Stimulated activated CD4-positive, alpha-beta T cell treated with anti-CD3 and anti-CD28 coated beads, Interleukin-1b, Interleukin-23, amount 100 ng/mL, for 4 hours (primary cell): Measurements from ENCODE around the gene KCNC4.

Experiments
- DNase-seq, 2 donors: peaks; one replicate each; pipeline ENCODE4 v3.0.0-alpha.2; 2020; ENCODE audit warnings: low read depth in 2 of 2

KCNC4 gene

DNA sequence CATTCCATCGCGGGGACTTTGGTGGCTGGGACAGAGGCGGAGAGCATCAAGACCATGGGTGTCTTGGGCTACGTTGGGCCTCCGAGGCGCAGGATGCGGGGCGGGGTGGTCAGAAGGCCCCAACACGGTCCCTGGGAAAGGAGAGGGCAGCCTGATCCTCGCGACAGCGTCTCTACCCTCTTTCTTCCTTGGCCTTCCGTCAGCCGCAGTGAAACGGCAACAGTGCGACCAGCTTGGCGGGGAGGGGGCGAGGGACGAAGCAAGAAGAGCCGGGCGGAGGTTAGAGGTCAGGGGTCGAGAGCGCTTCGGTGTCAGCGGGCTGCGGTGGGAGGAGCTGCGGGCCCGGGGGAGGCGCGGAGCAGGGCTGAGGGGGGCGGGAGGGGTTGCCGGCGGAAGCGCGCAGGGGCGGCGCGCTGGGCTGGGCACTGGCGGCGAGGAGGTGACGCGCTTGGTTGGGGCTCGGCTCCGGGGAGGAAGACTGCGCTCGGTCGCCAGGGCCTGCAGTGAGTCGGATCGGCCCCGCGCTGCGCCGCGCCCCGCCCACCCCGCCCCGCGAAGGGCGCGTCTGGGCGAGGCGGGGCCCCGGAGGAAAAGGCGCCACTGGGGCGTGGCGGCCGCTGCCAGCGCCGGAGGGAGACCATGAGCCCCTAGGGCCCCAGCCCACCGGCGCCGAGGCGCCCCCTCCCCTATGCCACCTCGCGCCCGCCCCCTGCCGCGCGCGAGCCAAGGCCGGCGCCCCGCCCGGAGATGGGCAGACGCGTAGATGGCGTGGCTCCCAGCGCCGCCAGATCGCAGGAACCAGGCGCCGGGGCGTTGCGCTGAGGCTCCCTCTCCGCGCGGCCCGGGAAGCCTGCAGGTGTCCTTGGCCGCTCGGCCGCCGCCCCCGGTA is at the start of gene KCNC4:
KCNC4 (plus strand) TSS at position 600 of the 889 bp plus-strand sequence. CDS start 1,186 bp downstream, outside the sequence.
- DNase-seq: peak; percentile 84 to 88

DNA sequence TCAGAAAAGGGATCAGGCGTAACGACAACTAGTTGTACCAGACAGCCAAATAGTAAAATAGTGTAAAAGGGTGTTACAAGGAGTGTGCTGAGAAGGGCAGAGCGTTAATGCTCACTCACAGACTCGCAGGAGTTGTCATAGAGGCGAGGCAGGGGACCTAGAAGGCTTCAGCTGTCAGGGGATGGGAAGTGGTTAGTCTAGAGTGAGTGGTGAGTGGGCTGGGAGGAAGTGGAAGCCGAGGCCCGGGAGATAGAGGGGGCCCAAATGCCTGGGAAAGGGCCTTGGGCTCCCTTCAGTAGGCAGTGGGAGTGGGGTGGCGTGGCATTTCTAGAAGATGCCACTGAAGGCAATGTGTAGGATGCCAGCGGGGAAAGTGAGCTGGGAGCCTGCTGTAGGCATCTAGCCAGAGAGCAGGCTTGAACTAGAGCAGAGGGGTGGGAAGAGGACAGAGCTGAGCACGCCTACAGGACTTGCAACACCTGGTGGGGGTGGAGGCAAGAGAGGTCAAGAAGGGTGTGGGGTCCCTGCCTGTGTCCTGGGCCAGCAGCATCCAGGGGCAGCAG is 49.5 kb upstream of the KCNC4 start:
- DNase-seq: no peak

DNA sequence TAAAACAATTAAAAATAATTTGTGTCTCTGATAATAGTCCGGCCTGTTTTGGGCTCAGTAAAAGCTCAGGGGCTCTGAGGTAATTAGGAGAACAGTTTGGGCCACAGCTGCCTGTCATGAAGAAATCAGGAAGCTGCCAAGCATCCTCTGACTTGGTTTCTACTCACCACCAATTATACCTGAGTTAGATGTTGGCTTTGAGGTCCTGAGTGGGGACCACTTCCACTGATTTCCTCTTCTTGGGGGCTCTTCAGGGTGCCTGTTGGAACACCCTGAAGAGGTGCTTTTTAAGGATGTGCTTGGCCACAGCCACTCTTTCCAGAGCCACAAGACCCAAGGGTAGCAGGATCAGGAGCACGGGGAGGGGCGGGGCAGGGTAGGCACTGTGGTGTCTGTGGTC is 48.9 kb upstream of the KCNC4 start:
- DNase-seq: no peak

DNA sequence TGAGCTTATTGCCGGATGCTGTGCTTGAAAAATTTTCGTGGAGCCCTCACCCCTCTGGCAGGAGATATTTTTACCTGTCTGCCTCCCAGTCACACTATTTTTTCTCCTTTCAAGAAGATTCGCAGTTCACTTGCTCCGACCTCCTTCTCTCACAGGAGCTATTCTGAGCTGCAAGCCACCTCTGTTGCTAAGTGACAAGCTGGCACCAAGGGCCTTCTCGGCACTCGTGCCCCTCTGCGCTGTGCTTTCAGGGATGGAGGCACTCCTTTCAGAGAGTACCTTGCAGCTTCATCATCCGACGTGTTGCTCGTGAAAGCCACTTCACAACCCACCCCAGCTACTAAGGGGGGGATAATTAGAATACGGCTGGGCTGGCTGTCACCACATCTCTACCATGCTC is 48.3 kb upstream of the KCNC4 start:
- no peak for DNase-seq

DNA sequence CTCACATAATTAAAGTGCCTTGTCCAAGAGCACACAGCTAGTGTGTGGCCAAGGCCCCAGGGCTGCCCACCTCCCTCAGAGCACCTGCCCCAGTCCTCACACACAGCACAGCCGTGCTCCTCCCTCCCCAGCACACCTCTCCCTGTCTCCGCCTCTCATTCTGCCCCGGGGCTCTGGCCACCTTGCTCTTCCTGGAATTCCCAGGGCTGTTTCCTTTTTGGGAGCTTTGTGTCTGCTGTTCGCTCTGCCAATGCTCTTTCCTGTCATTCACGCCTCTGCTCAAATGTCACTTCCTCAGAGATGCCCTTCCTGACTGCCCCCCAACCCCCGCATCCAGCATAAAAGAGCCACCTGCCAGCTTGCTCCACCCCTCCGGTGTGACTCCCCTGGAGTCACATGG is 46.5 kb upstream of the KCNC4 start:
- DNase-seq: no peak

DNA sequence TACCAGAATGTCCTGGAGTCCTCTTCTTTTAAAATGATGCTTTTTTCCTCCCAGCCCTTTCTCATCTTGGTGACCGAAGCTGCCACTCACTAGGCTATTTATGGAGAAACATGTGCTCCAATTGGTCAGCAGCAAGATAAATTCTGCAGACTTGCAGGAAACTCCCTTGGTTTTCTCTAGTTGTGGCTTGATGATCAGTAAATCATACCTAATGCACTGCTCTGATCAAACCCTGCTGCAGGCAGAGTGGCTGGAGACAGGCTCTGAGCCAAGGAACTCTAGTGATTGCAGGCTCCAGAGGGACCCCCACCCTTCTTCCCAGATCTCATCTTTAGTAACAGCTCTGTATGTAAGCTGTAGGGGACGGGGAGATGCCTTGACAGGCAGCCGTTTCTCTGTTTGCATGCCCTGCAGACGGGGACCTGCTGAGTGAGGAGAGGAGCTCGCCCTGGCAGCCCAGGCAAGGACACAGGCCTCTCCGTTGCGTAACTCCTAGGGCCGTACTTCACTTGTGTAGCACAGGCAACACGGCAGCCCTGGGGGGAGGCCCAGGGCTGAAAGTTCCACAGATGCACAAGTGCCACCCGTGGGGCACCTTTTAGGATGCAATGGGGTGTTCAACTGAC is 45.3 kb upstream of the KCNC4 start:
- DNase-seq: no peak

DNA sequence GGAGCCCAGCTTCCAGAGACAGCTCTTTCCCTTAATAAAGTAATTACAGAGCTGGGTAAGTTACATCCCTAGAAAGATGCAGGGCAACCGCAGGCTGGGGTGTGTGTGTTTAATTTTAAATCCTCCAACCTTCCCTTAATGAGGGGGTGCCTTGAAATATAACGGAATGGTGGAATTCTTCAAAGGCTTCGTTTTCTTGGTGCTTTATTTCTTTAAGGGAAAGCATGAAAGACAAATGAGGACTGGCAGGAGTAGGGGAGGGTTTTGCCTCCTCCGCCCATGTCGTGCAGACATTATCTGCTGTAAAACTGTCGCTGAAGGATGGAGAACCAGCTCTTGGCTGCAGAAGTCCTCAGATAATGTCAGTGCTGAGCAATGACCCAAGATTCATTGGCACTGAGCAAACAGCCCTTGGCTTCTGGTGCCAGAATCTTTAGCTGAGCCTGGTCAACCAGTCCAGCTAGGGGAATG is 44.3 kb upstream of the KCNC4 start:
- no peak for DNase-seq

DNA sequence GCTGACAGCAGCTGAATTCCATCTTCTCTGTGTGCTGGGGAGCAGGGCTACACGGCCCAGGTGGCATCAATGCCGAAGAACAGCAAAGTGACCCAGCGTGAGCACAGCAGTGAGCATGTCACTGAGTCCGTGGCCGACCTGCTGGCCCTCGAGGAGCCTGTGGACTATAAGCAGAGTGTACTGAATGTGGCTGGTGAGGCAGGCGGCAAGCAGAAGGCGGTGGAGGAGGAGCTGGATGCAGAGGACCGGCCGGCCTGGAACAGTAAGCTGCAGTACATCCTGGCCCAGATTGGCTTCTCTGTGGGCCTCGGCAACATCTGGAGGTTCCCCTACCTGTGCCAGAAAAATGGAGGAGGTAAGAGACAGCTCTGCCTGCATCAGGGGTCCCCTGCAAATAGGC is 43.3 kb upstream of the KCNC4 start:
- no peak for DNase-seq

DNA sequence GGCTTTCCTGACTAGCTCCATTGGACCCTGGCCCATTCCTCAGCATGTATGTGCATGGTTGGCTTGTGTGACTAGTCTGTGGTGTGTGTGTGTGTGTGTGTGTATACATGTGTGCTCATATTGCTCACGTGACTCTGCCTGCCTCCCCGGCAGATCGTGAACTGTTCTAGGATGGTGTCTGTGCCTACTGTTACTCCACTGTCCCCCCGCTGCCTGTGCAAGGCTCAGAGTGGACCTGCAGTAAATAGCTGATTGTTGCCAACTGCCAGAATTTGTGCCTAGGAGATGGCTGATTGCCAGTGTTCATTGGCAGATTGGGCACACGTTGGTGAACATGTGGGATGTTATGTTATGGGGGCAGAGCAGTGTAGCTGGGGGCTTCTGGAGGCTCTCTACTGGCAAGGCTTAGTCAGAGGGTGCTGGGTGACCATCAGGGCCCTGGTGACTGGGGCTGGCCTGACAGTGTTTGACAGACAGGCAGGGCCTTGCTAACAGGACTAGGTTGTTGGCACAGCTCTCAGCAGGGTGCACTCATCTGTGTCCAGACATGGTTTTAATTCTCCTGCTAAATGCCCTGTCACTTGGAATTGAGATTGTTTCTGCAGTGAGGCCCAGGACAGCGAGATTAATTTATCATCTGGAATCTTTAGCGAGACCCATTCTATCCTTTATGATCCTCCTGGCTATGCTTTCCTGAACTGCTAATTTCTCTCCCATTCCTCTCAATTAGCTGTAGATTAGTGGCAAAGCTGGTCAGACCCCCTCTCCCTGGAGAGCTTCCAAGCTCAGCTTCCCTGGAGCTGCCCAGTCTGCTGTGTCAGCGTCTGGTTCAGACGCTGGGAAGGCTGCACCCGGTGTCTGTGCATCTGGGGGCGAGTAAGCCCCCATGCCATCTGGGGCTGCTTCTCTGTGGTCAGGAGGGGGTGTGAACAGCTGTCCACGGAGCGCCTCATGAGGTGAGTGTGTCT is 39.1 kb upstream of the KCNC4 start:
- no peak for DNase-seq

DNA sequence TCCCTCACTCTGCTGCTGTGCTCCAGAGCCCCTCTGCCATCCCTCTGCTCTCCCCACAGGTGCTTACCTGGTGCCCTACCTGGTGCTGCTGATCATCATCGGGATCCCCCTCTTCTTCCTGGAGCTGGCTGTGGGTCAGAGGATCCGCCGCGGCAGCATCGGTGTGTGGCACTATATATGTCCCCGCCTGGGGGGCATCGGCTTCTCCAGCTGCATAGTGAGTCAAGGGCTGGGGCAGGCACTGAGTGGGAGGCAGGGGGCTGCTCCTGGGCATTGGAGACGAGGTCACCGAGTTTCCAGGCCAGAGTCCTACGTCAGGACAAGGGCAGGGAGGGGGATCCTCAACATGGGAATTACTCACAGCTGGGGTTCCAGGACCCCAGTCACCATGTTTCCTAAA is 38.1 kb upstream of the KCNC4 start:
- no peak for DNase-seq

DNA sequence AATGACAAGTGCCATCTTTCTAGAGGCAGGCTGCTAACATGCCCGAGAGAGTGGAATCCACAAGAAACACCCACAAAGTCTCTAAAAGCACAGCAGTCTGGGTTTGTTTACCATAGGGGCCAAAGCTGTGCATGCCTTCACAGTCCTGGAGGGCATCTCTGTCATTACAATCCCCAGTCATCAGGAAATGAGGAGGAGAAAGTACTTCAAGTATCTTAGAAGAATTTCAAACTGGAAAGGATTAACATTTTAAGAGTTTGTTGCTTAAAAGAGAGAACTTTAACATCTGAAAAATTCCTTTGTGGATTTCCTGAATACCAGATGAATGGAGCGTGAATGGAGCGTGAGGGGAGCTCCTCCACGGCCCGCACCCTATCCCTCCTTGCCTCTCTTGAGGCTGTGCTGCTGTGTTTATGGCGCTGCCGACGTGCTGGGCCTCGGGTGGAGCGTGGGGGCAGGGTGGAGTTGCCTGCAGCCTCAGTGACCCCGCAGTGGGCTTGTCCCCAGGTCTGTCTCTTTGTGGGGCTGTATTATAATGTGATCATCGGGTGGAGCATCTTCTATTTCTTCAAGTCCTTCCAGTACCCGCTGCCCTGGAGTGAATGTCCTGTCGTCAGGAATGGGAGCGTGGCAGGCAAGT is 36.5 kb upstream of the KCNC4 start:
- no peak for DNase-seq

DNA sequence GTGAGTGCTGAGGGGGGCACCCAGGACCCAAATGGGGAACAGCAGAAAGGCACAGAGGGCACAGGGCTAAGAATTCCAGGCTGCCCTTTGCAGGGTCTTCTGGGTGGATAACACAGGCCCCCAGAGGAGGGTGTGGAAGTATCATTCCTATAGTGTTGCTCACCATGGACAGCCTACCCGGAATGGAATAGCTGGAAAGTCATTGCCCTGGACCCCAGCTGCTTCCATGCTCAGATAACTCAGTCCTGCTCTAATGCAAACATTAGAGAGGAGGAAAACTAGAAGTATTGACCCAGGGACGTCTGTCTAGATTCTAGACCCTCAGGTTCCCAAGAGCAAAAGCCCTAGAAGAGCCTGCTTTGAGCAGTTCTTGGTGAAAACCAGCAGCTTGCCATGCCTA is 35.2 kb upstream of the KCNC4 start:
- DNase-seq: no peak

DNA sequence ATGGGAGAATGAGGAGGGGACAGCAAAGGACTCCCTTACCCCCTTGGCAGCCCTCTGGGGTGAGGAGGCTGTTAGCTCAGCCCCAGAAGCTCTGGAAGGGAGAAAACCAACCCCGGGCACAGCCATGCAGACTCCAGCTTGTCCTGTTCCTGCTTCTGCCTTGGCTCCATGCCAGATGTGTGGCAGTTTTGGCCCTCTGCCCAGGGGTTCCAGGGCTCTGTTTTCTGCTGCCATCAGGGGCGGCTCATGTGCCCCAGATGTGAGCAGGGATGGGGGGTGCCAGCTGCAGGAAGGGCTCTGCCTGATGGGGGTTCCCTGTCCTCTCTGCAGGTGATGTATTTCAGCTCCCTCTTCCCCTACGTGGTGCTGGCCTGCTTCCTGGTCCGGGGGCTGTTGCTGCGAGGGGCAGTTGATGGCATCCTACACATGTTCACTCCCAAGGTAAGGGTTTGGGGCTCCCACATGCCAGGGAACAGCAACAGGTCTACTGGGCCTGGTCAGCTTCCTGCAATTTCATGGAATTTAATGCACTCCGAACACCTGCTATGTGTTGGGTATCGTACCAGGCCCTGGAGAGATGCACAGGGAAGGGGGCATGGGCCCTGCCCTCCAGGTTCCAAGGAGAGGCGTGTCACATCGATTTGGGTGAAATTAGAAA is 33.7 kb upstream of the KCNC4 start:
- no peak for DNase-seq

DNA sequence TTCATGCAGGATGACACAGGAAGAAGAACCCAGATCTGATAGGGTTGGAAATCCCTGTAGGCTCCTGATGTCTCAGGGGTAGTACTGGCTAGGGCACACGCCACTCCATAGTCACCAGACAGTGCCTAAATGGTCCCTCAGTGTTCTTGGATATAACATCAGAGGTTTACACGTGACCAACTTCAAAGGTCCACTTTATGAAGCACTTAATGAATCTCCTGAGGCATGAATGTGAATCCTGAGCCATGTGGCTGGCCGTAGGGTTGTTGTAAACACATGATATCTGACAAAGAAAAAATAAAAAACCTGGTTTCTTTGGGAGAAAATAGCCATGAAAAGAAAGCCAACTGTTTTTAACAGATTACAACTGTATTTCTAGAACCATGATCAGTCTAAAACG is 32.3 kb upstream of the KCNC4 start:
- DNase-seq: no peak

DNA sequence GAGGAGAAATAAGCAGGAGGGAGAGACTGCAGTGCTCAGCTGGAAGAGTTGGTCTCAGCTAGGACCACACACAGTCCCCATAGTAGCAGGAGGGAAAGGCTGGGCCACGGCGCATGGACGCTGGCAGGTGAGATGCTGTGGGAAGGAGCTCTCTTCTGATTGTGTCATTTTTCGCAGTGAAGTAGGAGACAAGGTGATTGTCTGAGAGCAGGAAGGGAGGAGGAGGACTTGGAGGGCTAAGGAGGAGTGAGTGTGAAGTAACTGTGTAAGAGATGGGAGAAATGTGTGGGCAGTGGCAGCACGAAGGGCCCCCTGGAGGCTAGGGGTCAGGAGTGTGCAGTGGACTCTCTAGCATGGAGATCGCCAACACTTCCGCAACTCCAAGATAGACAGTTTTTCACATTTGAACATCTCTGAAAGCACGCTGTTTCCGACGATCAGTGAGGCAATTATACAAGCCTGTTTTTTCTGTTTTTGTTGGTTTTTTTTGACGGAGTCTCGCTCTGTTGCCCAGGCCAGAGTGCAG is 26.4 kb upstream of the KCNC4 start:
- no peak for DNase-seq

DNA sequence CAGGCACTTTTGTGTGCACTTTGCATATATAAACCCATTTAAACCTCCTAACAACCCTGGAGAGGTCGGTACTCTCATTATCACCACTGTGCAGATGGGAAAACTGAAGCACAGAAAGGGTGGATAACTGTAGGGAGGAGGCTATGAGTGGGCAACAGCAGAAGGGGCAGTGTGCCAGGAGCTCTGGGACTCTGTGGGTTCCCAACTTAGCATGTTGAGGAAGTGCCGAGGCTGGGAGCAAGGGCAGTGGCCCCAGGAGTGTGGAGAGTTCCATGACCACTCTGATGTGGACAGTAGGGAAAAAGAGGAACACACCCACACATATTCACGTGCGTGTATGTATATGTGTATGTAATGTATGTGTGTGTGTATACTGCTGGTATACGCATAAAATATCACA is 25.7 kb upstream of the KCNC4 start:
- DNase-seq: no peak

DNA sequence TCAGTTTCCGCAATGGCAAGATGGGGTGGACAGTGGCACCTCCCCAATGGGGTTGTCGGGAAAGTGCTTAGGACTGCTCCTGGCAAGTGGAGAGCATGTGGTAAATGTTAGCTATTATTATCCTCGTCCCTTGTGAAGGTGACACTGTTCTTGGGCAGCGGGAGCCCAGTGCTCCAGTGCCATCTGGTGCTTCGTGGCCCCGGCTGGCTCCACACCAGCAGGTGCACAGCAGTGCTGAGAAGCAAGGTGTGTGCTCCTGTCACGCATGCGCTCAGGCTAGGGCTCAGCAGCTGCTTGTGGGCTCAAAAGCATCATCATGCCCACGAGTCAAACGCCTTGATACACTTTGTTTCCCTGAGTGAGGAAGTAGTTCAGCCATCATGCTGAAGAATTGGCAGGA is 24.9 kb upstream of the KCNC4 start:
- no peak for DNase-seq

DNA sequence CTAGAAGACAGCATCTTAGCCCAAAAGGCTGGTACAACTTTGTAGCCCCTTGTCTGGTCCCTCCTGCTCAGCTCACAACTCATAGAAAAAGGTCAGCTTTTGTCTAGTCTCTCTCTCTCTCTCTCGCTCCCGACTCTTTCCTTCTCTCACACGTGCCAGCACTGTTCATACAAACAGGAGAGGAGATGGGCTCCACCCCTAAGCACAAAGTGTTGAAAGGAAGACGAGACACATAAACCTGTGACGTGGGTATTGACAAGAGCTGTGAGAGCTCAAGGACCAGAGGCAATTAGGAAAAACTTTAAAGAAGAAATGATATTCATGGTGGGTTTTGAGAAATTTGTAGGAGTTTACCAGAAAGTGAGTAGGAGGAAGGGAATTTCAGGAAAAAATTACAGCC is 23.6 kb upstream of the KCNC4 start:
- no peak for DNase-seq

DNA sequence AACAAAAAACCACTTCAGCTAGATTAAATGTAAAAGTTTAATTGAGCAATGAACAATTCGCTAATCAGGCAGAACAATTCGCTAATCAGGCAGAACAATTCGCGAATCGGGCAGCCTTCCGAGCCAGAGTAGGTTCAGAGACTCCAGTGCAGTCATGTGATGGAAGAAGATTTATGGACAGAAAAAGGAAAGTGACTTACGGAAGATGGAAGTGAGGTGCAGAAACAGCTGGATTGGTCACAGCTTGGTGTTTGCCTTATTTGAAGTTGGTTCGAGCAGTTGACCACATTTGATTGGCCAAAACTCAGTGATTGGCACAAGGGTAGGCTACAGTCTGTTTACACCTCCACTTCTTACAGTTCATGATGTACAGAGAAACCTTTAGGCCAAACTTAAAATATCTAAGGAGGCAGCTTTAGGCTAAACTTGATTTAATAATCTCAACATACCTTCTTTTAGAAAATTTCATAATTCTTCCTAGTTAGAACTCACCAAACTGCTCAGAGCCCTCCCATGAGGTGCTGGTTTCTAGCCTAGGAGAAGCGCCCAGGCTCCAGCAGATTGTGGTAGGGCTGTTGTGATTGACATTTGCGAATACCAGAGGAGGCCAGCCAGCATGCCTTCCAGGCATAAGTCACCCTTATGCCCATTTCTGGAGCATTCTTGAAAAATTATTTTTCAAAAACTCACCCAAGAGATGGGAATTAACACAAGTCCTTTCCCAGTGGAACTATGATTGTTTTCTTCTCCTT is 22.8 kb upstream of the KCNC4 start:
- no peak for DNase-seq
